Measurements from ENCODE around the gene HHIPL2.

HHIPL2 gene

GRCh38 chr1:222586842-222587241, 38.9 kb upstream of the HHIPL2 start:
- no peak for TF ChIP-seq CTCF (conservative IDR thresholded peaks at IDR 0.05; ENCODE audit: low read depth, low read length)
- DNase-seq (ENCODE audit: low read depth) = no peak
- no peak overlapping the region for H3K4me3 ChIP-seq (ENCODE audit: low read depth, low read length)

GRCh38 chr1:222583079-222583478, 35.2 kb upstream of the HHIPL2 start:
- no peak for TF ChIP-seq CTCF (conservative IDR thresholded peaks at IDR 0.05; ENCODE audit: low read depth, low read length)
- no peak overlapping the region for H3K4me3 ChIP-seq (ENCODE audit: low read depth, low read length)
- no peak for DNase-seq (ENCODE audit: low read depth)

- no peak for TF ChIP-seq CTCF (conservative IDR thresholded peaks at IDR 0.05; ENCODE audit: low read depth, low read length)
- DNase-seq (ENCODE audit: low read depth) = peak; percentile 17
- H3K4me3 ChIP-seq (ENCODE audit: low read depth, low read length) = no peak overlapping the region
Observed at GRCh38 chr1:222582099-222582774, 34.3 kb upstream of the HHIPL2 start.

- H3K4me3 ChIP-seq (ENCODE audit: low read depth, low read length) = no peak overlapping the region
- no peak for DNase-seq (ENCODE audit: low read depth)
- no peak for TF ChIP-seq CTCF (conservative IDR thresholded peaks at IDR 0.05; ENCODE audit: low read depth, low read length)
Observed at GRCh38 chr1:222579316-222579715, 31.4 kb upstream of the HHIPL2 start.

GRCh38 chr1:222570837-222571236, 22.9 kb upstream of the HHIPL2 start:
- no peak overlapping the region for H3K4me3 ChIP-seq (ENCODE audit: low read depth, low read length)
- no peak for DNase-seq (ENCODE audit: low read depth)
- no peak for TF ChIP-seq CTCF (conservative IDR thresholded peaks at IDR 0.05; ENCODE audit: low read depth, low read length)

GRCh38 chr1:222561656-222562055, 13.8 kb upstream of the HHIPL2 start:
- H3K4me3 ChIP-seq (ENCODE audit: low read depth, low read length) = no peak overlapping the region
- DNase-seq (ENCODE audit: low read depth) = no peak
- no peak for TF ChIP-seq CTCF (conservative IDR thresholded peaks at IDR 0.05; ENCODE audit: low read depth, low read length)

- DNase-seq (ENCODE audit: low read depth) = no peak
- no peak for TF ChIP-seq CTCF (conservative IDR thresholded peaks at IDR 0.05; ENCODE audit: low read depth, low read length)
- H3K4me3 ChIP-seq (ENCODE audit: low read depth, low read length) = no peak overlapping the region
Observed at GRCh38 chr1:222557574-222557973, 9.7 kb upstream of the HHIPL2 start.
